Heart left ventricle (tissue), 16 donors: ENCODE results near the gene PLA2G12A. TPM values are rescaled to one million over a fixed set of nuclear protein-coding genes. Genes with fewer than 3 reads are reported as not detected.

Experiments used
- ATAC-seq, 4 donors: fragments of 200-7000 bp; cut with Tn5 transposase; one replicate each; pipeline ENCODE4 v1.9.1; 2020 to 2022; ENCODE audit warnings: moderate library complexity in 4 of 4, mild to moderate bottlenecking in 3 of 4, moderate number of reproducible peaks in 1 of 4
- DNase-seq, 5 donors: peaks; one replicate each; pipeline ENCODE4 v3.0.0-alpha.2; 2020
- H3K27ac ChIP-seq, 12 donors: fragments of 200-600 bp; sonication (generic) in 4 of 12; one replicate each; pipeline versions ENCODE4 v1.5.0 to v1.8.0; 2016 to 2022; ENCODE audit warnings: mild to moderate bottlenecking in 2 of 12
- H3K27me3 ChIP-seq, 9 donors: fragments of 200-600 bp; sonication (generic) in 2 of 9; one replicate each; pipeline versions ENCODE4 v1.5.1 to v1.8.0; 2016 to 2022; ENCODE audit warnings: mild to moderate bottlenecking in 3 of 9
- H3K36me3 ChIP-seq, 9 donors: fragments of 200-600 bp; sonication (generic) in 2 of 9; one replicate each; pipeline versions ENCODE4 v1.5.0 to v1.8.0; 2018 to 2022; ENCODE audit warnings: mild to moderate bottlenecking in 2 of 9
- H3K4me1 ChIP-seq, 12 donors: fragments of 200-600 bp; sonication (generic) in 4 of 12; one replicate each; pipeline versions ENCODE4 v1.5.0 to v1.8.0; 2016 to 2022; ENCODE audit warnings: mild to moderate bottlenecking in 3 of 12
- H3K4me3 ChIP-seq, 12 donors: fragments of 200-600 bp; sonication (generic) in 4 of 12; one replicate each; pipeline versions ENCODE4 v1.5.0 to v1.8.0; 2017 to 2022; ENCODE audit warnings: mild to moderate bottlenecking in 9 of 12, moderate library complexity in 4 of 12
- H3K9me3 ChIP-seq, 12 donors: fragments of 200-600 bp; sonication (generic) in 4 of 12; one replicate each; pipeline versions ENCODE4 v1.5.0 to v1.8.0; 2016 to 2022; ENCODE audit warnings: mild to moderate bottlenecking in 1 of 12
- CTCF ChIP-seq, 12 donors: fragments of 200-600 bp; sonication (generic) in 4 of 12; IDR thresholded peaks; one replicate each; pipeline versions ENCODE4 v1.5.0 to v1.8.0; 2018 to 2022; ENCODE audit warnings: antibody characterized with exemption in 12 of 12, mild to moderate bottlenecking in 5 of 12
- POLR2A ChIP-seq, 2 donors: fragments of 450-650 bp; IDR thresholded peaks; one replicate each; pipeline ENCODE4 v1.6.1; 2017; ENCODE audit warnings: antibody characterized with exemption in 2 of 2, mild to moderate bottlenecking in 2 of 2, moderate library complexity in 2 of 2
- WGBS, 4 donors: extraction: QIAGEN DNeasy Blood & Tissue Kit in 2 of 4; methylation state at CpG; one replicate each; pipeline versions ENCODE4 v1.1.5 to v1.1.7; 2013 to 2018; 5-methylcytosine and 5-hydroxymethylcytosine counted together
- intact Hi-C, 10 donors: fragments of 100-400 bp; cut with DNase I; formaldehyde crosslinking; loops; one replicate each; pipeline versions ENCODE4 v1.11.1 to v1.14.2; 2022
- polyA plus RNA-seq, 2 donors: library from polyadenylated mRNA; stranded (reverse); fragments of 200-250 nt; gene quantifications; one replicate each; pipeline ENCODE4 v1.2.3, GENCODE V29; 2013
- total RNA-seq, 9 donors: library from RNA; depleted of rRNA in 2 of 9; stranded (reverse); fragments of >200 nt in 2 of 9; fragmentation: NEBNext Ultra II Directional in 3 of 9; extraction: Animal tissue kit (Norgen Biotek cat#: 25700) in 3 of 9; gene quantifications; one replicate each; pipeline versions ENCODE4 v1.1.0 to v1.2.4, GENCODE V29; 2016 to 2023
- donor health status: ischemic (EF 13 %, LVEDD 7.1; RV severe dilation, severe dysfunction).
- donor health status: healthy with polysubstance abuse.
- donor health status: DM: no; HTN: yes; CAD: no.
- donor health status: DM: no; HTN: no; CAD: no.
- donor health status: ischemic (EF 25% LVEDD 6.9; RV normal size, moderate dysfunction).
- donor health status: ischemic (EF 25% LVEDD 5.7; RV mildly dilated, moderate dysfunction).
- donor health status: healthy.
- donor health status: DM: yes; HTN: yes; CAD: no.
- donor health status: ischemic (EF 35%, LVEDD 5.7; RV mildly dilated, moderate dysfunction).
- donor health status: nonischemic (EF 11% LVEDD 7.7; RV severe dilation, severe dysfunction).
- donor health status: DM: yes; HTN: yes; CAD: no.
- donor health status: PGD.
- donor health status: ischemic (EF 29% LVEDD 5.4; RV normal size, mild dysfunction).
- donor health status: nonischemic (EF 23%, LVEDD 6.1; RV moderate dilation, normal function).

The PLA2G12A gene
- total and polyA plus RNA-seq, 11 donors, result 15.7 to 68.5 (median 55.8) TPM

DNA sequence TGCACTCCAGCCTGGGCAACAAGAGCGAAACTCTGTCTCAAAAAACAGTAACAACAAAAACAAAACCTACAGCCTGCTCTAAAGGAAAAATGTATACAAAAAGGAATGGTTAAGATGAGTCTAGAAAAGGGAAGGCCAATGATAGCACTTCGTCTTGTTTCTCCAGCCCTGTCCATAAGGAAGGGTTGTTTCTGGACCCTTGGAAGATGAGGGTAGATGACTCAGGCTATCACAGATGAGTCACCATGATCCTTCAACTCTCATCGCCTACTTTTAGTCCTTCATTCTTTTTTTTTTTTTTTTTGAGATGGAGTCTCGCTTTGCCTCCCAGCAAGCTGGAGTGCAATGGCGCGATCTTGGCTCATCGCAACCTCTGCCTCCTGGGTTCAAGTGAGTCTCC is 8.8 kb downstream of the PLA2G12A start:
- peak in 1 of 4 donors; percentile 36 for ATAC-seq
- intact Hi-C loops, result no loop called here
- no peak overlapping the region for H3K4me3 ChIP-seq
- DNase-seq, result no peak
- H3K36me3 ChIP-seq, result peaks cover 0 to 16% (median 14%) of the 10 kb centered on the region in 9 donors
- H3K4me1 ChIP-seq, result no peaks in the 10 kb centered on the region
- WGBS, 4 donors, result 95 to 99% (median 97%) methylated on average over 7 of the region's 7 CpGs
- no peaks in the 10 kb centered on the region for H3K9me3 ChIP-seq
- no peaks in the 10 kb centered on the region for H3K27me3 ChIP-seq
- H3K27ac ChIP-seq, result no peak overlapping the region
- TF ChIP-seq CTCF (IDR thresholded peaks at IDR 0.05), result no peak
- TF ChIP-seq POLR2A (IDR thresholded peaks at IDR 0.05), result no peak

GRCh38 chr4:109719604-109720003 is 10.3 kb downstream of the PLA2G12A start:
- no peak for TF ChIP-seq POLR2A (IDR thresholded peaks at IDR 0.05)
- no peak for TF ChIP-seq CTCF (IDR thresholded peaks at IDR 0.05)
- ATAC-seq, result no peak
- 97 to 99% (median 98%) methylated on average over 4 of the region's 4 CpGs for WGBS, 4 donors

DNA sequence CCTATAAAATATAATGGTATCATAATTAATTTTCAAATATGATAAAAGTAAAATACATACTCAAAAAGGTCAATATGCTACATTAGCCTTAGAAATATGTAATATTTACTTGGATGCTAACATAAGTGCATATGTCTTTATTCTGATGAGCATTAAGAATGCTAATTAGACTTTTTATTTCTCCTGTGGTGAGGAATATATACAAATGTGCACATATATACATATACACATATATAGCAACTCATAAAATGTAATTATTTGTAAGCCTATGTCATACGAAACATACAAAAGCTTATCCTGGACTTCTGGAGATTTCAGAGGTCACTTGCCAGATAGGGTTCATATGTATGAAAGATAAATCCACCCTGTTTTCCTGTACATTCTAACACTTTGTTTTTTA is 11.1 kb downstream of the PLA2G12A start:
- no peaks in the 10 kb centered on the region for H3K4me1 ChIP-seq
- TF ChIP-seq CTCF (IDR thresholded peaks at IDR 0.05) (no peak), POLR2A (IDR thresholded peaks at IDR 0.05) (no peak)
- no peaks in the 10 kb centered on the region for H3K9me3 ChIP-seq
- H3K27ac ChIP-seq, result no peak overlapping the region
- ATAC-seq (no peak), DNase-seq (no peak)
- WGBS, 4 donors, result 88 to 100% (median 98%) methylated on average over 1 of the region's 1 CpG
- no peaks in the 10 kb centered on the region for H3K27me3 ChIP-seq
- peaks cover 0 to 39% (median 24%) of the 10 kb centered on the region in 9 donors for H3K36me3 ChIP-seq
- intact Hi-C loops, result no loop called here
- H3K4me3 ChIP-seq, result no peak overlapping the region

More at GRCh38 chr4:109719604-109720003, 10.3 kb downstream of the PLA2G12A start:
- H3K27ac ChIP-seq, result no peak overlapping the region
- H3K4me1 ChIP-seq, result no peaks in the 10 kb centered on the region
- no peak for DNase-seq
- no peaks in the 10 kb centered on the region for H3K9me3 ChIP-seq
- H3K36me3 ChIP-seq, result peaks cover 0 to 31% (median 20%) of the 10 kb centered on the region in 9 donors
- intact Hi-C loops, result no loop called here
- H3K4me3 ChIP-seq, result no peak overlapping the region
- H3K27me3 ChIP-seq, result no peaks in the 10 kb centered on the region

DNA sequence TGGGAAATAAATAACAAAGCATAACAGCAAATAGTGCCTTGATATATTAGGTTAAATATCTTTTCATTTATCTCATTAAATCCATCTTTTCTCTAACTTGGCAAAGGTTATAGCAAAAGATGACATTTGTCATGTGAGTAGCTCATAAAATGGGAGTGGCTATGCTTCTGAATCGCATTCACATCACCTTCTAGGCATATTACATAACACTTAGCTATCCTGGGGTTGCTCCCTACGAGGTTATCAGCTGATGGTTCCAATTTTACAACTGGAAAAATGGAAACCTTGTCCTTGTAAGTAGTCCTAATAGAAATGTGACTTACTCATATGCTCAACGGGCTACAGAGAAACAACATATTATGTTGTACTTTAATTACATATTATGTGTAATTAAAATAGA is 16.4 kb downstream of the PLA2G12A start:
- Histone ChIP-seq H3K36me3 (peaks cover 0 to 63% (median 49%) of the 10 kb centered on the region in 9 donors), H3K4me1 (no peaks in the 10 kb centered on the region), H3K27ac (no peak overlapping the region), H3K9me3 (no peaks in the 10 kb centered on the region), H3K27me3 (no peaks in the 10 kb centered on the region), H3K4me3 (no peak overlapping the region)
- 87 to 91% (median 90%) methylated on average over 3 of the region's 3 CpGs for WGBS, 4 donors
- TF ChIP-seq CTCF (IDR thresholded peaks at IDR 0.05) (no peak), POLR2A (IDR thresholded peaks at IDR 0.05) (no peak)
- DNase-seq (no peak), ATAC-seq (no peak)
- intact Hi-C loops, result no loop called here
